ENCODE measurements around the gene UFC1.

Gene UFC1

GRCh38 chr1:161137881-161138280, 15.9 kb upstream of the UFC1 start:
- DNase-seq: no peak

GRCh38 chr1:161138431-161138830, 15.3 kb upstream of the UFC1 start:
- no peak for DNase-seq

GRCh38 chr1:161139766-161140165, 14.0 kb upstream of the UFC1 start:
- peak; percentile 42 for DNase-seq

- DNase-seq: no peak
These were observed 12.9 kb upstream of the UFC1 start for GRCh38 chr1:161140755-161141400.

- no peak for DNase-seq
These were observed 7.9 kb upstream of the UFC1 start for GRCh38 chr1:161145832-161146231.

- no peak for DNase-seq
These were observed 602 bp upstream of the UFC1 start for GRCh38 chr1:161153176-161153575.

- no peak for DNase-seq
These were observed 4.1 kb downstream of the UFC1 start for GRCh38 chr1:161157867-161158266.

- no peak for DNase-seq
These were observed 4.7 kb downstream of the UFC1 start for GRCh38 chr1:161158316-161159010.

- peak; percentile 86 for DNase-seq
These were observed 5.5 kb downstream of the UFC1 start, which contains the start of gene USP21 for GRCh38 chr1:161159087-161159912. USP21 (plus strand) TSS chr1:161159500; CDS start chr1:161160641, 1,141 bp downstream.

GRCh38 chr1:161159913-161160243, 6.1 kb downstream of the UFC1 start:
- DNase-seq: no peak

- no peak for DNase-seq
These were observed 6.9 kb downstream of the UFC1 start for GRCh38 chr1:161160671-161161145.

GRCh38 chr1:161161652-161162051, 7.9 kb downstream of the UFC1 start:
- no peak for DNase-seq

GRCh38 chr1:161162052-161162451, 8.3 kb downstream of the UFC1 start:
- DNase-seq: no peak

- DNase-seq: no peak
These were observed 9.0 kb downstream of the UFC1 start for GRCh38 chr1:161162806-161163205.

- no peak for DNase-seq
These were observed 10.0 kb downstream of the UFC1 start for GRCh38 chr1:161163793-161164192.

- no peak for DNase-seq
These were observed 11.3 kb downstream of the UFC1 start for GRCh38 chr1:161164901-161165610.

- DNase-seq: peak; percentile 96
These were observed 12.2 kb downstream of the UFC1 start, which contains the start of gene PPOX for GRCh38 chr1:161165742-161166668. PPOX (plus strand) TSS chr1:161166426; CDS start chr1:161166848, 422 bp downstream.

GRCh38 chr1:161166669-161167548, 13.1 kb downstream of the UFC1 start:
- DNase-seq: no peak

GRCh38 chr1:161168906-161169305, 15.1 kb downstream of the UFC1 start:
- no peak for DNase-seq

- no peak for DNase-seq
These were observed 17.4 kb downstream of the UFC1 start for GRCh38 chr1:161171191-161171590.

- DNase-seq: no peak
These were observed 17.9 kb downstream of the UFC1 start for GRCh38 chr1:161171696-161172095.
